Measurements from ENCODE around the gene BSN.

The BSN gene

DNA sequence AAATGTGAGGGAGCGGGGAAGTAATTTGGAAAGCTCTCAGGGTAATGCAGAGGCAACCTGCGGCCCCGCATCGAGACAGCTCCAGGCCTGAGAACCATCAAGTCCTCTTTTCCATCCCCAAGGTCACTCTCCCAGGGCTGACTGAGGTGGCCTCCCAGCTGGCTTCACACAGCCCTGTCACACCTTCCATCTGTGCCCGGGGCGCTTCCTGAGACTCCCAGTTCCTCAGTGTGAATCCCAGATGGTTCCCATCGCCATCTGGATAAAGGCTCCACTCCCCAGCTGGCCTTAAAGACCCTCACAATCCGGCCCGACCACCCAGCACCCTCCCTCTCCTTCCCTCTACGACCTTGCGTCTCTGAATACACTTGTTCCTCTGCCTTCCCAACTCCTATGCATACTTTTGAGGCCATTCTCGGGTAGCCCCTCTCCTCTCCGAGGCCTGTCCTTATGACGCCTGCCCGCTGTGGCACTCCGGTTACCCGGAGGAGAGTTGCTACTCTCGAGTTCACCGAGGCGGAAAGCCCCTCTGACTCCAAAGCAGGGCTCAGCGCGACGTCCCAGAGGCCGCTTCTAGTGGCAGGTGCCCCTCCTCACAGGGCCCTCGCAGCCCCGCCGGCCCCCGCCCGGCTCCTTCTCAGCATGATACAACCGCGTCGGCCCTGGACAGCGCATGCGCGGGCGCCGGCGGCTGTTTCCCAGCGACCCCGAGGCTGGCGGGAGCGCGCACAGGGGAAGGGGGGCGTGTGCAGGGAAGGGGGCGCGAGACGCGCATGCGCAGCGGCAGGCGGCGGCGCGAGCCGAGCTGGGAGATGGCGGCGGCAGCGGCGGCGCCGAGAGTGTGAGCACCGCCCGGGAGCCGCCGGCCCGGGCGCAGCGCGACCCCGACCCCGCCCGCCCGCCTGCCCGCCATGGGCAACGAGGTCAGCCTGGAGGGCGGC, at the start of gene BSN:
Gene BSN (plus strand): TSS at position 786 of the 941 bp plus-strand sequence. CDS start 126 bp downstream, at position 912.
- peak; percentile 76 to 96 (median 92) for DNase-seq

DNA sequence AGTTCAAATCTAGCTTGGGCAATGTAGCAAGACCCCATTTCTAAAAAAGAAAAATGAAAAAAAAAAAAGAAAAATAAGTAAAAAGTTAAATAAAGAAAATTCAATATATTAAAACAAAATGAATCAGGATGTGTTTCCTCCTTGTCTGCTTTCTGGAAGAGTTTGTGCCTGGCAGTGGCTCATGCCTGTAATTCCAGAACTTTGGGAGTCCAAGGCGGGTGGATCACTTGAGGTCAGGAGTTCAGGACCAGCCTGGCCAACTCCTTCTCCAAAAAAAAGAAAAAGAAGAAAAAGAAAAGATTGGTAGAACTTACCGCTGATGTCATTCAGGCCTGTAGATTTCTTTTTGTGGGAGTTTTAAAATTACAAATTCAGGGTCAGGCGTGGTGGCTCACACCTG, 47.4 kb upstream of the BSN start:
- intact Hi-C loops (cut with DNase I) = no loop called here
- no peak for DNase-seq

More for the DNA sequence above, at the start of gene BSN:
- intact Hi-C loops (cut with DNase I) = loop anchor here (5.0 kb wide), 1 partner anchor 82 kb away; the partner anchor contains the start of gene DAG1

GRCh38 chr3:49509028-49509561, 45.2 kb upstream of the BSN start:
- no peak for DNase-seq
- intact Hi-C loops (cut with DNase I) = no loop called here

DNA sequence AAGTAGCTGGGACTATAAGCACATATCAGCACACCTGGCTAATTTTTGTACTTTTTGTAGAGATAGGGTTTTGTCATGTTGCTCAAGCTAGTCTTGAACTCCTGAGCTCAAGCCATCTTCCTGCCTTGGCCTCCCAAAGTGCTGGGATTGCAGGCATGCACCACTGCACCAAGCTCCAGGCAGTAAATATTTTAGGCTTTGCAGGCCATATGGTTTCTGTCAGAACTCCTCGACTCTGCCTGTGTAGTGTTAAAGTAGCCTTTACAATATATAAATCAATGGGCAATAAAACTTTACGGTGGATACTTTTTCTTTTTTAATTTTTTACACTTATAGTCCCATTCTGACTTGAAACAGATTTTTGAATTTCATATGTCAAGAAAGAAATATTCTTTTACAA, 42.6 kb upstream of the BSN start:
- intact Hi-C loops (cut with DNase I) = no loop called here
- DNase-seq = no peak

- intact Hi-C loops (cut with DNase I) = no loop called here
- no peak for DNase-seq
These were observed 41.4 kb upstream of the BSN start for GRCh38 chr3:49512781-49513355.

GRCh38 chr3:49513494-49514124, 40.7 kb upstream of the BSN start:
- intact Hi-C loops (cut with DNase I) = no loop called here
- no peak for DNase-seq

DNA sequence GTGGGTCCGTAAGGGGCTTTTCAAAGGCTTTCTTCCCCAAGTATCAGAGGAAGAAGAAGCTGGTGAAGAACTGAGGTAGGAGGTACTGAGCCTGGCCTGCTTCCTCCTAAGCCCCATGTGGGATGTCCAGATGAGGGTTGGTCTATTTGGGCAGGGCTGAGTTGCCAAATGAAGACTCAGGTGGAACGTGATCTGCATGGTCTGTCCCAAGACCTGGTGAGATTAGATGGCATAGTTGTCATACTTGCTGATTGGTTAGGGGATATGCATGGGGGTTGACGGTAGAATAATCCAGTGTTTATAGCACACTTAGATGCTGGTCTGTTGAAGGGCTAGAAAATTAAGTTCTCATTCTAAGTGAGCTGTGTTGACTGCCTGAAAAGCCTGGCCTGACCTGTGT, 36.3 kb upstream of the BSN start:
- intact Hi-C loops (cut with DNase I) = no loop called here
- no peak for DNase-seq

GRCh38 chr3:49518441-49518840, 35.8 kb upstream of the BSN start:
- intact Hi-C loops (cut with DNase I) = no loop called here

DNA sequence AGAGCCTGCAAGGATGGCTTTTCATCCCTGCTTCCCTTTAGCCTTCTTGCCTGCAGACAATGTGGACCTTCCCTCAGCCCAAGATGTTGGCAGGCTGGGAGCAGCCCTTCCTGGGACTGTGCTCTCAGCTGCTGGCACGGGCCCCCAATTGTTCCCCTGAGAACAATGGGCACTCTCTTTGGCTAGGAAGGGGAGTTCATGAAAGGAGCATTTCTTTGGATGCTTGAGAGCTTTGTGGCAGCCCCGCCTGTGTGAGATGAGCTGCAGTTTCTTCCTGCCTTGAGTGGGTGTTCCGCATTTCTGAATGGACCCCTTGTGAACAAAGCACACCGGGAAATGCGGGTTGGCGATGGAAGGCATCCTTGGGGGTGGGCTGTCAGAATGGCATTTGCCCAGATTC, 35.0 kb upstream of the BSN start:
- intact Hi-C loops (cut with DNase I) = no loop called here
- peak; percentile 46 to 92 (median 82) for DNase-seq

More at GRCh38 chr3:49518441-49518840, 35.8 kb upstream of the BSN start:
- no peak for DNase-seq

GRCh38 chr3:49519916-49520385, 34.3 kb upstream of the BSN start:
- no peak for DNase-seq
- intact Hi-C loops (cut with DNase I) = no loop called here

- no peak for DNase-seq
- intact Hi-C loops (cut with DNase I) = no loop called here
These were observed 30.2 kb upstream of the BSN start for GRCh38 chr3:49523756-49524747.

GRCh38 chr3:49529567-49529966, 24.7 kb upstream of the BSN start:
- intact Hi-C loops (cut with DNase I) = no loop called here

DNA sequence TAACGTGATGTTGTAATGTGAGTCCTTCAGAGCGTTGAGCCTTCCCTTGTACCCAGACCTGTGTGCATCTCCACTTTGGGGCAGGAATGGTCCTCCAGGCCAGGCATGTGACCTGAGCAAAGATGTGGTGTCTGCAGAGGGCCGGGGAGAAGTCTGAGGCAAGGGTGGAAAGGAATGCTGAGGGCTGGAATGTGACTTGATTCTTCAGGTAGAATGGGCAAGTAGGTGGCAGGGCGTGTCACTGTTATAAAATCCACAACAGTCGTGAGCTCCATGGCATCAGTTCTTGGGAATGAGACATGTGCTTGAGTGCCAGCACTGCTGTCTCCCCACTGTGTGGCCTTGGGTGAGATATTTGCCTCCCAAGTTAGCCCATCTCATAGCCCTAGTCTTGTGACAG, 24.0 kb upstream of the BSN start:
- intact Hi-C loops (cut with DNase I) = no loop called here
- DNase-seq = peak in 23 of 42 donors; percentile 13 to 74 (median 35)

More at GRCh38 chr3:49529567-49529966, 24.7 kb upstream of the BSN start:
- no peak for DNase-seq

DNA sequence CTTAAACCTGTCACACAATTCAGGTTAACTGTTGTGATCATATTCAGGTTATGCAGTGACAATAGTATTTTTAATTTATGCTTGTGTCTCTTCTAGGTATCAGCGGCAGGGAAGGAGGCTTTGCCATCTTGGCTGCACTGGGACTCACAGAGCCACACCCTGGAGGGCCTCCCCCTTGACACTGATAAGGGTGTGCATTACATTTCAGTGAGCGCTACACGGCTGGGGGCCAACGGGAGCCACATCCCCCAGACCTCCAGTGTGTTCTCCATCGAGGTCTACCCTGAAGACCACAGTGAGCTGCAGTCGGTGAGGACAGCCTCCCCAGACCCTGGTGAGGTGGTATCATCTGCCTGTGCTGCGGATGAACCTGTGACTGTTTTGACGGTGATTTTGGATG, 23.6 kb upstream of the BSN start:
- intact Hi-C loops (cut with DNase I) = no loop called here
- no peak for DNase-seq

DNA sequence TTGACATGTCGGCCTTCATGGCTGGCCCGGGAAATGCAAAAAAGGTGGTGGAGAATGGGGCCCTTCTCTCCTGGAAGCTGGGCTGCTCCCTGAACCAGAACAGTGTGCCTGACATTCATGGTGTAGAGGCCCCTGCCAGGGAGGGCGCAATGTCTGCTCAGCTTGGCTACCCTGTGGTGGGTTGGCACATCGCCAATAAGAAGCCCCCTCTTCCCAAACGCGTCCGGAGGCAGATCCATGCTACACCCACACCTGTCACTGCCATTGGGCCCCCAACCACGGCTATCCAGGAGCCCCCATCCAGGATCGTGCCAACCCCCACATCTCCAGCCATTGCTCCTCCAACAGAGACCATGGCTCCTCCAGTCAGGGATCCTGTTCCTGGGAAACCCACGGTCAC, 23.1 kb upstream of the BSN start:
- DNase-seq = no peak
- intact Hi-C loops (cut with DNase I) = no loop called here

GRCh38 chr3:49531715-49532114, 22.6 kb upstream of the BSN start:
- no peak for DNase-seq
- intact Hi-C loops (cut with DNase I) = no loop called here

DNA sequence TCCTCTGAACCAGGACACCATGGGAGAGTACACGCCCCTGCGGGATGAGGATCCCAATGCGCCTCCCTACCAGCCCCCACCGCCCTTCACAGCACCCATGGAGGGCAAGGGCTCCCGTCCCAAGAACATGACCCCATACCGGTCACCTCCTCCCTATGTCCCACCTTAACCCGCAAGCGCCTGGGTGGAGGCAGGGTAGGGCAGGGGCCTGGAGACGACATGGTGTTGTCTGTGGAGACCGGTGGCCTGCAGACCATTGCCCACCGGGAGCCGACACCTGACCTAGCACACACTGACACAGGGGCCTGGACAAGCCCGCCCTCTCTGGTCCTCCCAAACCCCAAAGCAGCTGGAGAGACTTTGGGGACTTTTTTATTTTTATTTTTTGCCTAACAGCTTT, 21.2 kb upstream of the BSN start:
- no peak for DNase-seq
- intact Hi-C loops (cut with DNase I) = no loop called here

GRCh38 chr3:49533786-49534519, 20.3 kb upstream of the BSN start:
- intact Hi-C loops (cut with DNase I) = no loop called here

More at GRCh38 chr3:49533786-49534519, 20.3 kb upstream of the BSN start:
- DNase-seq = no peak
